A673 (cell line): Measurements from ENCODE around the gene ASB15. TPM values are rescaled to one million over a fixed set of nuclear protein-coding genes. Genes with fewer than 3 reads are reported as not detected.

Source experiments
- BruUV-seq: library from RNA; stranded (reverse); fragments of 400-500 nt; replicated peaks from 2 replicates; lab custom pipeline; 2021; lab: Mats Ljungman, UMichigan
- CTCF ChIA-PET: fragments of 300-600 bp; sonication (Branson Sonifier 250); formaldehyde crosslinking; loops from one replicate; lab custom pipeline; 2022; ENCODE audit warnings: antibody characterized with exemption; lab: Charles Lee
- POLR2A ChIA-PET: fragments of 300-600 bp; sonication (Branson Sonifier 250); formaldehyde crosslinking; loops from one replicate; lab custom pipeline; 2022; ENCODE audit warnings: antibody characterized with exemption; ENCODE audit not compliant: low non-redundant PET; lab: Charles Lee
- DNase-seq: peaks from one replicate; pipeline ENCODE4 v3.0.0-alpha.2; 2015; ENCODE audit warnings: low spot score
- H3K27ac ChIP-seq: fragments of 200-600 bp; sonication (generic); 2 replicates; pipeline ENCODE4 v1.5.1; 2016; ENCODE audit warnings: mixed run types, low read depth, mild to moderate bottlenecking, mixed read lengths, antibody characterized with exemption, low read length; ENCODE audit not compliant: poor library complexity, severe bottlenecking
- H3K27me3 ChIP-seq: fragments of 200-600 bp; sonication (generic); replicated peaks from 2 replicates; pipeline ENCODE4 v1.6.1; 2017; ENCODE audit warnings: mixed run types, low read depth, mild to moderate bottlenecking, mixed read lengths, antibody characterized with exemption, low read length; ENCODE audit not compliant: insufficient read depth, poor library complexity
- H3K36me3 ChIP-seq: fragments of 200-600 bp; sonication (generic); 2 replicates; pipeline ENCODE4 v1.6.1; 2016; ENCODE audit warnings: mixed run types, mild to moderate bottlenecking, mixed read lengths, antibody characterized with exemption, low read length; ENCODE audit not compliant: insufficient read depth, poor library complexity, severe bottlenecking
- H3K4me1 ChIP-seq: fragments of 200-600 bp; sonication (generic); 2 replicates; pipeline ENCODE4 v1.6.1; 2017; ENCODE audit warnings: mixed run types, mild to moderate bottlenecking, mixed read lengths, antibody characterized with exemption, low read length; ENCODE audit not compliant: insufficient read depth, poor library complexity, severe bottlenecking
- H3K4me3 ChIP-seq: fragments of 200-600 bp; sonication (generic); 2 replicates; pipeline ENCODE4 v1.5.1; 2016; ENCODE audit warnings: low read depth, mixed run types, mild to moderate bottlenecking, mixed read lengths, low read length; ENCODE audit not compliant: poor library complexity, severe bottlenecking
- H3K9me3 ChIP-seq: fragments of 200-600 bp; sonication (generic); 2 replicates; pipeline ENCODE4 v1.6.1; 2016; ENCODE audit warnings: mixed run types, low read depth, mild to moderate bottlenecking, mixed read lengths, antibody characterized with exemption, low read length; ENCODE audit not compliant: poor library complexity, severe bottlenecking
- EZH2 ChIP-seq: fragments of 200-600 bp; sonication (generic); IDR thresholded peaks from 2 replicates; pipeline ENCODE4 v1.6.1; 2017; ENCODE audit warnings: borderline replicate concordance, low read depth, mild to moderate bottlenecking, mixed read lengths, antibody characterized with exemption, low read length; ENCODE audit not compliant: poor library complexity, severe bottlenecking
- intact Hi-C: fragments of 100-400 bp; cut with micrococcal nuclease; formaldehyde crosslinking; loops from one replicate; pipeline ENCODE4 v1.10.0; 2022; ENCODE audit not compliant: unreplicated experiment
- total RNA-seq: library from RNA; stranded (reverse); gene quantifications from 2 replicates; pipeline ENCODE4 v1.2.3, GENCODE V29; 2021
- TF ChIP-seq, protein P1 (sequence below): fragments of 300-800, 200-600 bp; sonication (generic); conservative IDR thresholded peaks from 2 replicates; pipeline ENCODE4 v1.5.1; 2017; ENCODE audit warnings: low read depth, mild to moderate bottlenecking, antibody characterized with exemption, low read length, moderate library complexity, mixed read lengths

Gene ASB15
- total RNA-seq, 1 experiment from 2014 or later: not detected

DNA sequence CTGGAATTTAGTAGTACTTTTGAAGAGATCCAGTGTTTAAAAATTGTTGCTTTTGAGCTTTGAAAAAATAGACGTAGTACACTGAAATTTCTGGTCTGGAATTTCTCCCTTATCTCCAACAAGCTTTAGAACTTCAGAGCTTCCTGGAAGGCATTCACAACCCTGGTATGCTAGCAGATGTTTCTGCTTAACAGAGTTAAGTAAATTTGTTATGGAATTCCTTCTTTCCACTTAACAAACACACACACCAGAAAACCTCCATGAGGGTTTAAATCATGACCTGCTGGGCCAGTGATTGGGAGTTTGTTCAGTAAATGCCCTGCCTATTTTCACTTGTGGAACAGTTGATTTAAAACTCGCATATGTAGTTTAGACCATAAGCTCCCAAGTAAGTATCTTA lies 13.7 kb downstream of the ASB15 start:
- Histone ChIP-seq H3K36me3 (no peaks in the 10 kb centered on the region), H3K9me3 (no peaks in the 10 kb centered on the region), H3K27ac (no peak overlapping the region), H3K4me1 (no peaks in the 10 kb centered on the region), H3K27me3 (no peaks in the 10 kb centered on the region), H3K4me3 (no peak overlapping the region)
- peak; percentile 15 for DNase-seq
- ChIA-PET POLR2A (no interaction called here), CTCF (no interaction called here)
- intact Hi-C loops: no loop called here
- no TSS peak for BruUV-seq
- TF ChIP-seq, protein P1, sequence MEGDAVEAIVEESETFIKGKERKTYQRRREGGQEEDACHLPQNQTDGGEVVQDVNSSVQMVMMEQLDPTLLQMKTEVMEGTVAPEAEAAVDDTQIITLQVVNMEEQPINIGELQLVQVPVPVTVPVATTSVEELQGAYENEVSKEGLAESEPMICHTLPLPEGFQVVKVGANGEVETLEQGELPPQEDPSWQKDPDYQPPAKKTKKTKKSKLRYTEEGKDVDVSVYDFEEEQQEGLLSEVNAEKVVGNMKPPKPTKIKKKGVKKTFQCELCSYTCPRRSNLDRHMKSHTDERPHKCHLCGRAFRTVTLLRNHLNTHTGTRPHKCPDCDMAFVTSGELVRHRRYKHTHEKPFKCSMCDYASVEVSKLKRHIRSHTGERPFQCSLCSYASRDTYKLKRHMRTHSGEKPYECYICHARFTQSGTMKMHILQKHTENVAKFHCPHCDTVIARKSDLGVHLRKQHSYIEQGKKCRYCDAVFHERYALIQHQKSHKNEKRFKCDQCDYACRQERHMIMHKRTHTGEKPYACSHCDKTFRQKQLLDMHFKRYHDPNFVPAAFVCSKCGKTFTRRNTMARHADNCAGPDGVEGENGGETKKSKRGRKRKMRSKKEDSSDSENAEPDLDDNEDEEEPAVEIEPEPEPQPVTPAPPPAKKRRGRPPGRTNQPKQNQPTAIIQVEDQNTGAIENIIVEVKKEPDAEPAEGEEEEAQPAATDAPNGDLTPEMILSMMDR: no peak
- no peak for TF ChIP-seq EZH2

DNA sequence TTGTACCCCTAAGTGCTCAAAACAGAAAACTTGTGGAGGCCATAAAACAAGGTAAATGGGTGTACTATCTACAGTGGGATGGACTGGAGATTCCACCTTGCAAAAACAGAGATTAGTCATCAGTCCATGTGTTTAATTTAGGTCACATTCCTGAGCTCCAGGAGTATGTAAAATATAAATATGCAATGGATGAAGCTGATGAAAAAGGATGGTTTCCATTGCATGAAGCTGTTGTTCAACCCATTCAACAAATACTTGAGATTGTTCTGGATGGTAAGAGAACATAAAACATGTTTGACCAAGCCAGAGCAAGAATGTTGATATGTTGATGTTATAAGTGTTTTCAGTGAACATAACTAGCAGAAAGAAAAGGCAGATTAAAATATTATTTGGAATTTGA lies 14.6 kb downstream of the ASB15 start:
- BruUV-seq: no TSS peak
- Histone ChIP-seq H3K27me3 (no peaks in the 10 kb centered on the region), H3K9me3 (no peaks in the 10 kb centered on the region), H3K4me3 (no peak overlapping the region), H3K36me3 (no peaks in the 10 kb centered on the region), H3K27ac (no peak overlapping the region), H3K4me1 (no peaks in the 10 kb centered on the region)
- TF ChIP-seq EZH2: no peak
- TF ChIP-seq, protein P1: no peak
- no peak for DNase-seq
- POLR2A ChIA-PET: no interaction called here
- intact Hi-C loops: no loop called here
- CTCF ChIA-PET: no interaction called here

DNA sequence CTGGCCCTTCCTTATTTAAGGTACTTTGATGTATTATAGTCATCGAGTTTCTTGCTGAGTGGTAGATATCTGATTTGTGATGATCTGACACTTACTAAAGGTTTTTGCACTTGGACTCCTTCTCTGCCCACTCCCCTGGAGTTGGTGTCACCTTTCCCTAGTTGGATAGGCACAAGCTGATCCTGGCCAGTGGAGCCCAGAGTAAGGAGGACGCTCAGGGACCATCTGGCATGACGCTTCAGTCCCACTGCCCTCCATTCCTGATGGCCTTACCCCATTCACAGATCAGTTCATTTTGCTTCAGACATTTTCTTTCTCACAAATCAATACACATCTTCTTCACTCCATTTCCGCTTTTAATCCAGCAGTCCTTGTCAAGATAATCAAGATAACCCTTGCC lies 20.1 kb downstream of the ASB15 start:
- CTCF ChIA-PET: no interaction called here
- intact Hi-C loops: loop anchor here (10.0 kb wide), 1 partner anchor 127 kb away; no protein-coding TSS in a partner anchor

More for the DNA sequence above, 20.1 kb downstream of the ASB15 start:
- DNase-seq: no peak
- Histone ChIP-seq H3K4me1 (no peaks in the 10 kb centered on the region), H3K4me3 (no peak overlapping the region), H3K27me3 (no peaks in the 10 kb centered on the region), H3K9me3 (no peaks in the 10 kb centered on the region), H3K36me3 (no peaks in the 10 kb centered on the region), H3K27ac (no peak overlapping the region)
- no peak for TF ChIP-seq EZH2
- TF ChIP-seq, protein P1: no peak
- no TSS peak for BruUV-seq
- POLR2A ChIA-PET: no interaction called here
